ENCODE results near the gene TSPAN14. TPM values are rescaled to one million over a fixed set of nuclear protein-coding genes. Genes with fewer than 3 reads are reported as not detected.

The TSPAN14 gene
- total RNA-seq, 1 donor from 2014 or later = 49.9 TPM

DNA sequence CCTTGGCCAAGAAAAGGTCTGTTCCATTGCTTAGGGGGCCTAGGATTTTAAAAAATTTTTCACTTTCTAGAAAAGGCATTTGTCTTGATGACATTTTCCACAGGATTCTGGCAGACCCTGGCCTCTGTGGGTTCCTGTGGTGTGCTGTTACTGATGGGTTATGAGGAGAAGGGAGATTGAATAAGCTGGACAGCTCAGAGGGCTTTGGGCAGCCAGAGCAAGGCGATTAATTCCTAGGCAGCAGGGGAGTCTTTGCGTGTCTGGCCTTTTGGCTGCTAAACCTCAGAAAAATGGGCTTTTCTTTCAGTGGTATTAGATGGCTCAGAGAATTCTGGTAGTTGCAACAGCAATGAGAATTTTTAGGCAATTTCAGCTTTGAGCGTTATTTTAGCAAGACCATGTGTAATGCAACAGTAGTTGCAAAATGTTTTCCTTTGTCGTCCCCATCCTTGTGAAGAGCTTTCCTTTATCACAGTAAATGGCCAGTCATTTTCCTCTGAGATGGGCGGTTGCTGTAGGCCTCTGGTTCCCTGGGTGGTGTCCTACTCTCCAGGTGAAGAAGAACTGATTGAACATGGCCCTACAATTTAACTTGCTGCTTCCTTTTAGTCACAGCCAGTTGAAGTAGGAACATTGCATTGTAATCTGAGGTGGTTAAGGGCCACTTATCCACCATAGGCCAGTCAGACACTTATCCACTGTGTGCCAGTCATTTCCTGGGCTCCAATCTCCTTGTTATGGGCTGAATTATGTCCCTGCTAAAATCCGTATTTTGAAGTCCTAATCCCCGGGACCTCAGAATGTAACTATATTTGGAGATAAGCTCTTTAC is 126.7 kb downstream of the TSPAN14 start:
- no peak for DNase-seq (ENCODE audit: low read depth in 2 of 2)

GRCh38 chr10:80581469-80581835 is 127.3 kb downstream of the TSPAN14 start:
- no peak for DNase-seq (ENCODE audit: low read depth in 2 of 2)

GRCh38 chr10:80582286-80582960 is 128.3 kb downstream of the TSPAN14 start:
- no peak for DNase-seq (ENCODE audit: low read depth in 2 of 2)

Other genes starting within 250 kb of the TSPAN14 start
- gene ANXA11, start 248.8 kb upstream of the TSPAN14 start, total RNA-seq = 17.3 and 27.9 TPM in 2 replicates
- gene MAT1A, start 164.7 kb upstream of the TSPAN14 start, total RNA-seq = not detected in 2 replicates
- not detected in 2 replicates for gene DYDC1, start 97.6 kb upstream of the TSPAN14 start, total RNA-seq
- gene DYDC2, start 97.5 kb upstream of the TSPAN14 start, total RNA-seq = 0.39 TPM in 1 of 2 replicates, not detected in the other
- gene PRXL2A, start 45.8 kb upstream of the TSPAN14 start, total RNA-seq = 101 and 174 TPM in 2 replicates
- gene SH2D4B, start 83.6 kb downstream of the TSPAN14 start, total RNA-seq = under 0.01 and 0.13 TPM in 2 replicates